Astrocyte of the cerebellum (primary cell): ENCODE measurements around the gene CTTNBP2NL.

Source experiments
- DNase-seq: peaks from one replicate; pipeline ENCODE4 v3.0.0-alpha.2; 2011; ENCODE audit warnings: low read depth
- H3K4me3 ChIP-seq: 2 replicates; pipeline ENCODE4 v1.5.1; 2011; ENCODE audit warnings: mild to moderate bottlenecking, low read depth, low read length, moderate library complexity
- in situ Hi-C: cut with HindIII; loops from 2 replicates; pipeline ENCODE4 v1.10.0; 2017; ENCODE audit warnings: low sequenced_read_pairs
- TF ChIP-seq, protein P1 (sequence below): IDR thresholded peaks from 2 replicates; pipeline ENCODE4 v1.5.1; 2012; ENCODE audit warnings: low read length, low read depth, moderate library complexity, mild to moderate bottlenecking; ENCODE audit errors: missing control alignments

The CTTNBP2NL gene

DNA sequence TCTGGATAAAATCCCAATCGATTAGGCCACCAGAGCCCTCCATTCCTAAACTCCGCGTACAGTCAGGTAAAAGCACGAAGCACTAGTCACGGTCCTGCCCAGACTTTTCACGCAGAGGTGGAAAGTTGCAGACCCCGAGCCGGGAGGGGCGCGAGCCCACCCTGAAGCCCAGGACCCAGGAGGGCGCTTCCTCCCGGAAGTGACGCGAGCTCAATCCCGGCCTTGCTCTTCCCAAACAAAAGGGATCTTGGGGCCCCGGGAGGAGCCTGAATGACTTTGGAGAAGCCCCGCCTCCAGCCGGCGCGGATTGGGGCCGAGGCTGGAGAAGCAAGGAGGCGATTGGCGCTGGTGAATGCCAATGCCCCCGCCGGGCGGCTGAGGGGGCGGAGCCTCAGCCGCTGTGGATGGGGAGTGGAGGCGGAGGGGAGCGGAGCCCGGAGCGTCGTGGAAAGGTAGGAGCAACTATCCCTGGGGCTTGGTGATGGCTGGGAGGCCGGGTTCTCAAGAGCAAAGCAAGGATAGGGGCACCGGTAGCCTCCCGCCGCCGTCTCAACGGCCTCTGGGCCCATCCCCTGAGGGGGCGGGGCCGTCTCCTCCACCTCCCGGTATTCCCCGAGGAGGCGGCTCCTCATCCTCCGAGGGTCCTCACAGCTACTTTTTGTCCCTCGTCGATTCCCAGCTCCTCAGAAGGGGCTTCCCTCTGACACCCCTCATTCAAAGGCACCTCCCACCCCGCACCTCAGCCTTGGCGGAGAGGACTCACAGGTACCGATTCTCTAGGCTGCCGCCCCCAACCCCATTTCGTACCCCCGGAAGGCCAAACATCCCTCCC lies at the start of gene CTTNBP2NL:
TSS of gene CTTNBP2NL (plus strand) at position 394 of the 832 bp plus-strand sequence. CDS start 19,952 bp downstream, outside the sequence.
- peak; percentile 90 for DNase-seq
- H3K4me3 ChIP-seq, result peak within 1 kb of the TSS; percentile 71
- TF ChIP-seq, protein P1, sequence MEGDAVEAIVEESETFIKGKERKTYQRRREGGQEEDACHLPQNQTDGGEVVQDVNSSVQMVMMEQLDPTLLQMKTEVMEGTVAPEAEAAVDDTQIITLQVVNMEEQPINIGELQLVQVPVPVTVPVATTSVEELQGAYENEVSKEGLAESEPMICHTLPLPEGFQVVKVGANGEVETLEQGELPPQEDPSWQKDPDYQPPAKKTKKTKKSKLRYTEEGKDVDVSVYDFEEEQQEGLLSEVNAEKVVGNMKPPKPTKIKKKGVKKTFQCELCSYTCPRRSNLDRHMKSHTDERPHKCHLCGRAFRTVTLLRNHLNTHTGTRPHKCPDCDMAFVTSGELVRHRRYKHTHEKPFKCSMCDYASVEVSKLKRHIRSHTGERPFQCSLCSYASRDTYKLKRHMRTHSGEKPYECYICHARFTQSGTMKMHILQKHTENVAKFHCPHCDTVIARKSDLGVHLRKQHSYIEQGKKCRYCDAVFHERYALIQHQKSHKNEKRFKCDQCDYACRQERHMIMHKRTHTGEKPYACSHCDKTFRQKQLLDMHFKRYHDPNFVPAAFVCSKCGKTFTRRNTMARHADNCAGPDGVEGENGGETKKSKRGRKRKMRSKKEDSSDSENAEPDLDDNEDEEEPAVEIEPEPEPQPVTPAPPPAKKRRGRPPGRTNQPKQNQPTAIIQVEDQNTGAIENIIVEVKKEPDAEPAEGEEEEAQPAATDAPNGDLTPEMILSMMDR, result no peak
- in situ Hi-C loops, result no loop called here

DNA sequence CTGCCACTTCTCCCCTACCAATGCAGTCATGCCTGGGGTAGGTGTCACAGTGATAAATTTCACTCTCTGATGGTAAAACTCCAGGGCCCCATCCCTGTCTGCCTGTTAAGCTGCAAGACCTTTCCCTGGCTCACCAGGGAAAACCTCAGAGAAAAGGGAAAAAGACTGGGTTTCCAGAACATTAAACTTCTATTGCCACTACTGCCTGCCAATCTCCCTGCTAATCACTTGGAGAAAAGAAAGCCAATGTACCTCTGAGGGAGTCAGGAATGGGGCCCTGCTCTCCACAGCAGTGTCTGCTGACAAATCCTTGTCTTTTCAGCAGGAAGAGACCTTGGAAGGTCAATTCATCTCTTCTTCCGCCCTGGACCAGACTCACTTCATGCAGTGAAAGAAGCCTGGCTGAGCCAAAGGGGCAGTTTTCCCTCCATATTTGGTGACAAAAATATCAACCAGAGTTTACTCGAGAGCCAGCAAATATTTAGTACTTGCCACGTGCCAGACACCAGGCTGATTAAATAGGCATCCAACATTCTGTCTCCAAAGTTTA lies 49.1 kb upstream of the CTTNBP2NL start:
- H3K4me3 ChIP-seq, result no peak overlapping the region
- TF ChIP-seq, protein P1, result no peak
- DNase-seq, result no peak
- in situ Hi-C loops, result no loop called here

DNA sequence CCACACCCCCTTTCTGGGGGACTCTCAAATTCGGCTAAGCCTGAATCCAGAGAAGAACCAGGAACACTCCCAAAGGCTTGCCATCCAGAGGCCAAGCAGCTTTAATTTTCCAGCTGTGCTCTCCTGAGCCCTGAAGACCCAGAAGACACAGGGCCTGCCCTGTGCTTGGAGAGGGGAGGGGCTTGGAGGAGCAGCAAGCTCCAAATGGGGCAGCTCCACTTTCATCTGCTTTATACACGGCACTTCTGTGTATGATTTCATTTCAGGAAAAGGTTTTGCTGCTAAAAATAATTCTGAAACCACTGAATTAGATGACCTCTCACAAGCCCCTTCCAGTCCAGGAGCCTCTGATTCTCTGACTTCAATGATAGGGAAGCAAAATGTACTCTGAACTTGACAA lies 39.2 kb upstream of the CTTNBP2NL start:
- in situ Hi-C loops, result no loop called here
- TF ChIP-seq, protein P1, result no peak
- DNase-seq, result no peak
- H3K4me3 ChIP-seq, result no peak overlapping the region

DNA sequence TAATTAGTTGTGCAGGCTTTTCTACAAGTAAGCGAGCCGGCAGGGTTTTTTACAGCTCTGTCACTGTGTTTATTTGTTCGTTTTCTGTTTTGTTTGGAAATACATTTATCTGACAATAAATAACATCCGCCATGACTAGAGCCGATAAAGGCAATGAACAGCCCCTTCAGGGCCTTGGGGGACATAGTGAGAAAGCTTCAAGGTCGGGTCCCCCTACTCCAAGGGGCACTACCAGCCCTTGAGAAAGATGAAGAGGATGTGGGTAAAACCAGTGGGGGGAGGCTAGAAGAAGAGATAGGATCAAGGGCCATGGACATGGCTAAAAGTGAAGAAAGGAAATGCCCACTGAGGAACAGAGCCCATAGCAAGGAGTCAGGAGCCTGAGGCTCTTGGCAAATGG lies 38.5 kb upstream of the CTTNBP2NL start:
- H3K4me3 ChIP-seq, result no peak overlapping the region
- DNase-seq, result no peak
- in situ Hi-C loops, result no loop called here
- TF ChIP-seq, protein P1, result no peak

GRCh38 chr1:112358061-112358770 lies 37.8 kb upstream of the CTTNBP2NL start:
- DNase-seq, result no peak
- in situ Hi-C loops, result no loop called here
- TF ChIP-seq, protein P1, result no peak
- H3K4me3 ChIP-seq, result no peak overlapping the region

GRCh38 chr1:112358798-112359408 lies 37.1 kb upstream of the CTTNBP2NL start:
- TF ChIP-seq, protein P1, result peak; percentile 80
- DNase-seq, result no peak
- H3K4me3 ChIP-seq, result no peak overlapping the region
- in situ Hi-C loops, result no loop called here
